ENCODE measurements around the gene DNAAF8. TPM values are rescaled to one million over a fixed set of nuclear protein-coding genes. Genes with fewer than 3 reads are reported as not detected.
"Not testable (repeated sequence)": the region's sequence is repeated elsewhere in the genome, so short reads cannot be mapped to it uniquely, and the experiment has no call there.

Gene DNAAF8
- total RNA-seq, 1 experiment from 2014 or later = 0.39 TPM

- H3K56ac ChIP-seq (ENCODE audit: insufficient read length, low read depth, low read length) = no peak overlapping the region
- H3K4me1 ChIP-seq (ENCODE audit: insufficient read depth, low read length) = peaks cover 3% of the 10 kb centered on the region; the same call in 1 of the 2 replicates
- Mint-ChIP-seq H3K27ac (peak overlapping the region in 2 of 3 experiments; percentile 47 to 70; a peak in 4 of 7 replicates), H3K36me3 (ENCODE audit: insufficient read depth in 1 of 3, low read depth in 3 of 3) (no peaks in the 10 kb centered on the region), H3K27me3 (ENCODE audit: low read depth) (no peaks in the 10 kb centered on the region; the same call in 1 of the 2 replicates), H3K4me1 (peaks cover 15 to 24% of the 10 kb centered on the region in 2 experiments), H3K4me3 (no peak overlapping the region), H3K9me3 (no peaks in the 10 kb centered on the region; a peak in 2 of 5 replicates)
- peak overlapping the region; percentile 78 for H2BK20ac ChIP-seq (ENCODE audit: low read depth, low read length, poor library complexity, severe bottlenecking)
- no peaks in the 10 kb centered on the region; the same call in 1 of the 2 replicates for H3K27me3 ChIP-seq (ENCODE audit: insufficient read depth, low read length)
- no peak overlapping the region for H2BK15ac ChIP-seq (ENCODE audit: low read depth, low read length)
- H3K9ac ChIP-seq (ENCODE audit: extremely low read depth, insufficient read length, low read length) = no peak overlapping the region
- H4K5ac ChIP-seq (ENCODE audit: insufficient read length, low read depth, low read length) = no peak overlapping the region
- H2BK5ac ChIP-seq (ENCODE audit: insufficient read length, low read length) = no peak overlapping the region
- H2BK120ac ChIP-seq (ENCODE audit: low read depth, low read length, poor library complexity, severe bottlenecking) = no peak overlapping the region
- no peak overlapping the region for H3K27ac ChIP-seq (ENCODE audit: insufficient read length, low read depth, low read length)
- no peak overlapping the region for H2AK5ac ChIP-seq (ENCODE audit: insufficient read length, low read length)
- no peaks in the 10 kb centered on the region for H3K23me2 ChIP-seq (ENCODE audit: insufficient read length, low read depth, low read length, poor library complexity, severe bottlenecking)
- no peaks in the 10 kb centered on the region for H3K79me2 ChIP-seq (ENCODE audit: insufficient read depth, low read length)
- no peak overlapping the region for H3K18ac ChIP-seq (ENCODE audit: insufficient read length, low read depth, low read length)
- no peak overlapping the region for H3K4me2 ChIP-seq (ENCODE audit: insufficient read depth, insufficient read length, low read length)
- DNase-seq = no peak
- H4K8ac ChIP-seq (replicated peaks; ENCODE audit: insufficient read length, low read depth, low read length) = no peak overlapping the region
- H4K20me1 ChIP-seq (ENCODE audit: control insufficient read depth, insufficient read depth, insufficient read length) = no peaks in the 10 kb centered on the region
- H4K91ac ChIP-seq (ENCODE audit: insufficient read length, low read depth, low read length) = no peak overlapping the region
- TF ChIP-seq CTCF (conservative IDR thresholded peaks at IDR 0.05) = no peak
- H3K9me3 ChIP-seq (ENCODE audit: control insufficient read depth, low read depth, low read length) = no peaks in the 10 kb centered on the region
- no CpG with 5 or more reads among the region's 16 CpGs for WGBS (ENCODE audit: extremely low coverage, insufficient read length, low lambda C conversion rate)
- no peak overlapping the region for H2AFZ ChIP-seq (ENCODE audit: low read length)
- H3T11ph ChIP-seq (ENCODE audit: low read length) = no peak overlapping the region
- no peak overlapping the region for H3K14ac ChIP-seq (ENCODE audit: insufficient read depth, low read length)
- H3K4ac ChIP-seq (ENCODE audit: low read depth, low read length) = no peak overlapping the region
- H3K23ac ChIP-seq (ENCODE audit: insufficient read length, low read depth, low read length) = no peak overlapping the region
- no peaks in the 10 kb centered on the region for H3K79me1 ChIP-seq (ENCODE audit: insufficient read depth, low read depth, low read length, poor library complexity, severe bottlenecking)
- H2BK12ac ChIP-seq (ENCODE audit: insufficient read length, low read depth, low read length) = no peak overlapping the region
Measured at GRCh38 chr16:4783951-4784336, 49.6 kb downstream of the DNAAF8 start.

- not testable (repeated sequence) for H3K23ac ChIP-seq (ENCODE audit: insufficient read length, low read depth, low read length); H3K9me3 Mint-ChIP-seq; H3T11ph ChIP-seq (ENCODE audit: low read length); H3K27me3 Mint-ChIP-seq (ENCODE audit: low read depth); H3K14ac ChIP-seq (ENCODE audit: insufficient read depth, low read length); H3K4me3 Mint-ChIP-seq; DNase-seq; H3K27me3 ChIP-seq (ENCODE audit: insufficient read depth, low read length); H3K27ac ChIP-seq (ENCODE audit: insufficient read length, low read depth, low read length); H4K5ac ChIP-seq (ENCODE audit: insufficient read length, low read depth, low read length); H3K9me3 ChIP-seq (ENCODE audit: control insufficient read depth, low read depth, low read length); H4K91ac ChIP-seq (ENCODE audit: insufficient read length, low read depth, low read length); H2BK12ac ChIP-seq (ENCODE audit: insufficient read length, low read depth, low read length); H4K8ac ChIP-seq (replicated peaks; ENCODE audit: insufficient read length, low read depth, low read length); H2AFZ ChIP-seq (ENCODE audit: low read length); H3K23me2 ChIP-seq (ENCODE audit: insufficient read length, low read depth, low read length, poor library complexity, severe bottlenecking); H2AK5ac ChIP-seq (ENCODE audit: insufficient read length, low read length); H3K36me3 Mint-ChIP-seq (ENCODE audit: insufficient read depth in 1 of 3, low read depth in 3 of 3); H2BK15ac ChIP-seq (ENCODE audit: low read depth, low read length); H3K4ac ChIP-seq (ENCODE audit: low read depth, low read length); H4K20me1 ChIP-seq (ENCODE audit: control insufficient read depth, insufficient read depth, insufficient read length); H3K4me2 ChIP-seq (ENCODE audit: insufficient read depth, insufficient read length, low read length); H2BK120ac ChIP-seq (ENCODE audit: low read depth, low read length, poor library complexity, severe bottlenecking); H3K79me1 ChIP-seq (ENCODE audit: insufficient read depth, low read depth, low read length, poor library complexity, severe bottlenecking); H3K18ac ChIP-seq (ENCODE audit: insufficient read length, low read depth, low read length); H3K79me2 ChIP-seq (ENCODE audit: insufficient read depth, low read length); H3K56ac ChIP-seq (ENCODE audit: insufficient read length, low read depth, low read length); H3K9ac ChIP-seq (ENCODE audit: extremely low read depth, insufficient read length, low read length); H2BK5ac ChIP-seq (ENCODE audit: insufficient read length, low read length); H3K4me1 ChIP-seq (ENCODE audit: insufficient read depth, low read length)
- no CpG with 5 or more reads among the region's 14 CpGs for WGBS (ENCODE audit: extremely low coverage, insufficient read length, low lambda C conversion rate)
- Mint-ChIP-seq H3K4me1 (peaks cover 15 to 24% of the 10 kb centered on the region in 2 experiments), H3K27ac (peak overlapping the region; percentile 26 to 70 (median 47); a peak in 4 of 7 replicates)
- H2BK20ac ChIP-seq (ENCODE audit: low read depth, low read length, poor library complexity, severe bottlenecking) = peak overlapping the region; percentile 78
Measured at GRCh38 chr16:4784444-4784987, 50.2 kb downstream of the DNAAF8 start.
